Tibial artery (tissue), 4 donors: ENCODE measurements around the gene COG1.

ENCODE experiments used
- DNase-seq, 2 donors: peaks; one replicate each; pipeline ENCODE4 v3.0.0-alpha.2; 2019
- H3K27ac ChIP-seq, 2 donors: fragments of 200-600 bp; sonication (generic) in 1 of 2; 1 replicate in 1 of 2; 2 replicates in 1 of 2; pipeline ENCODE4 v1.5.1; 2018 to 2019; ENCODE audit warnings: mild to moderate bottlenecking in 1 of 2
- H3K27me3 ChIP-seq, 2 donors: fragments of 200-600 bp; sonication (generic) in 1 of 2; one replicate each; pipeline versions ENCODE4 v1.5.1 to v1.6.0; 2016 to 2019
- H3K36me3 ChIP-seq, 3 donors: fragments of 200-600 bp; sonication (generic) in 2 of 3; one replicate each; pipeline ENCODE4 v1.5.1; 2016 to 2019; ENCODE audit warnings: mild to moderate bottlenecking in 2 of 3
- H3K4me1 ChIP-seq, 4 donors: fragments of 200-600 bp; sonication (generic) in 2 of 4; 1 replicate in 3 of 4; 2 replicates in 1 of 4; pipeline ENCODE4 v1.5.1; 2016 to 2019
- H3K4me3 ChIP-seq, 2 donors: fragments of 200-600 bp; sonication (generic) in 1 of 2; 1 replicate in 1 of 2; 2 replicates in 1 of 2; pipeline ENCODE4 v1.5.1; 2018 to 2019; ENCODE audit warnings: mild to moderate bottlenecking in 2 of 2
- H3K9me3 ChIP-seq, 3 donors: fragments of 200-600 bp; sonication (generic) in 1 of 3; one replicate each; pipeline ENCODE4 v1.5.1; 2016 to 2019
- intact Hi-C: fragments of 100-400 bp; cut with DNase I; formaldehyde crosslinking; loops from one replicate; pipeline ENCODE4 v1.15.0; 2023; ENCODE audit warnings: low total_unique reads
- TF ChIP-seq, protein P1 (sequence below), 2 experiments: fragments of 200-600 bp in 1 of 2; fragments of 450-650 bp in 1 of 2; IDR thresholded peaks; one replicate each; pipeline ENCODE4 v1.5.1; 2017 to 2019; ENCODE audit warnings: antibody characterized with exemption in 2 of 2, mild to moderate bottlenecking in 1 of 2, moderate library complexity in 1 of 2

Gene COG1

DNA sequence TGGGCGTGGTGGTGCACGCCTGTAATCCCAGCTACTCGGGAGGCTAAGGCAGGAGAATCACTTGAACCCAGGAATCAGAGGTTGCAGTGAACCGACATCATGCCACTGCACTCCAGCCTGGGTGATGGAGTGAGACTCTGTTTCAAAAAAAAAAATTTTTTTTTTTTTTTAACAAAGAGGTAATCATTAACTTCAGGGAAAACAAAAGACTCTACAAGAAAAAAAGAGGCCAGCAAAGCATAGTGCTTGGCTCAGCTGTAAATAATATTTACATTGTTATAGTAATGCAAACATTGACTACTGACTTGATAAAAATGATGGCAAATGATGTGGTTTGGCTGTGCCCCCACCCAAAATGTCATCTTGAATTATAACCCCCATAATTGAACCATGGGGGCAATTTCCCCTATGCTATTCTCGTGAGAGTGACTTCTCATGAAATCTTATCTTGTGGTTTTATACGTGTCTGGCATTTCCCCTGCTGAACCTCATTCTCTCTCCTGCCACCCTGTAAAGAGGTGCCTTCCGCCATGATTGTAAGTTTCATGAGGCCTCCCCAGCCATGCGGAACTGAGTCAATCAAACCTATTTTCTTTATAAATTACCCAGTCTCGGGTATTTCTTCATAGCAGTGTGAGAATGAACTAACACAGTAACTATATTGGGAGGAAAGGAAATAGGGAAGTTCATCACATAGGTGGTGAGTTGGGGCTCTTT is 40.8 kb upstream of the COG1 start:
- DNase-seq: no peak
- no peaks in the 10 kb centered on the region for H3K36me3 ChIP-seq
- H3K9me3 ChIP-seq: peaks cover 0 to 7% (median 0%) of the 10 kb centered on the region in 3 donors
- intact Hi-C loops: loop anchor here (10.0 kb wide), 2 partner anchors 427 to 597 kb away; no protein-coding TSS in a partner anchor
- no peak overlapping the region for H3K27ac ChIP-seq
- H3K4me3 ChIP-seq: no peak overlapping the region
- no peaks in the 10 kb centered on the region for H3K4me1 ChIP-seq
- TF ChIP-seq, protein P1, sequence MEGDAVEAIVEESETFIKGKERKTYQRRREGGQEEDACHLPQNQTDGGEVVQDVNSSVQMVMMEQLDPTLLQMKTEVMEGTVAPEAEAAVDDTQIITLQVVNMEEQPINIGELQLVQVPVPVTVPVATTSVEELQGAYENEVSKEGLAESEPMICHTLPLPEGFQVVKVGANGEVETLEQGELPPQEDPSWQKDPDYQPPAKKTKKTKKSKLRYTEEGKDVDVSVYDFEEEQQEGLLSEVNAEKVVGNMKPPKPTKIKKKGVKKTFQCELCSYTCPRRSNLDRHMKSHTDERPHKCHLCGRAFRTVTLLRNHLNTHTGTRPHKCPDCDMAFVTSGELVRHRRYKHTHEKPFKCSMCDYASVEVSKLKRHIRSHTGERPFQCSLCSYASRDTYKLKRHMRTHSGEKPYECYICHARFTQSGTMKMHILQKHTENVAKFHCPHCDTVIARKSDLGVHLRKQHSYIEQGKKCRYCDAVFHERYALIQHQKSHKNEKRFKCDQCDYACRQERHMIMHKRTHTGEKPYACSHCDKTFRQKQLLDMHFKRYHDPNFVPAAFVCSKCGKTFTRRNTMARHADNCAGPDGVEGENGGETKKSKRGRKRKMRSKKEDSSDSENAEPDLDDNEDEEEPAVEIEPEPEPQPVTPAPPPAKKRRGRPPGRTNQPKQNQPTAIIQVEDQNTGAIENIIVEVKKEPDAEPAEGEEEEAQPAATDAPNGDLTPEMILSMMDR (IDR thresholded peaks at IDR 0.05): no peak
- peaks cover 0 to 9% of the 10 kb centered on the region in 2 donors for H3K27me3 ChIP-seq

DNA sequence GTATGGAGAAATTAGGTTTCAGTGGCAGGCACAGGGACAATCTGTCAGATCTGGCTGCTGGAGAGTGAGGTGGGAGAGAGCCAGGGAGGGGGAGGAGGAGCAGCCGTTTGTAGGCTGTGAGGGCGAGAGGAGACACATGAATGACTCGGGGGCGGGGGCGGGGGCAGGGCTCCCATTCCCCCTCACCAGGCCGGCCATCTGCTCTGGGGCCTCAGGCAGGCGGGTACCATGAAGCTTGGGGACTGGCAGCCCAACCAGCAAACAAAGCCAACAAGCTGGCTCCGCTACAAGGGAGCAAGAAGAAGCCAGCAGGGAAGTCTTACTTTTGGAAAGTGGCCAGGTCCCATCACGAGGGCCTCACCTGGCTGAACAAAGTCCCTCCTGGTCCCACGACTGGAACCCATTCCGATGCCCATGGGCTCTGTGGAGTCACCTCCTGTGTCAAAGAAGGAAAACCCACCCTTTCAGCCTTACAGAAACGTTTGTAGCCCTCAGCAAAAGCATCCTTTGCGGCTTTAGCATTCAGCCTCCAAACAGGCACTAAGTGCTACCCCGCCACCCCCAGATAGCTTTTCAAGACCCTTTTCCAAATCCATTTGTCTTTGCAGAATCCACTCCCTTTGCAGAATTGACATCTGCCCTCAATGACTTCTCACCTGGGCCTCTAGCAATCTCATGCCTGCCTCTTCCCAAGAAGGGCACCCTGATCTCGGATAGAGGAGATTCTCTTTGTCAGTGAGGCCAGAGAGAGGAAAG is 37.3 kb upstream of the COG1 start:
- intact Hi-C loops: loop anchor here (5.0 to 10.0 kb wide), 3 partner anchors 168 to 601 kb away; no protein-coding TSS in a partner anchor
- H3K27ac ChIP-seq: no peak overlapping the region
- no peak overlapping the region for H3K4me3 ChIP-seq
- no peaks in the 10 kb centered on the region for H3K4me1 ChIP-seq
- H3K36me3 ChIP-seq: no peaks in the 10 kb centered on the region
- DNase-seq: no peak
- no peaks in the 10 kb centered on the region for H3K9me3 ChIP-seq
- H3K27me3 ChIP-seq: peaks cover 0 to 21% of the 10 kb centered on the region in 2 donors
- TF ChIP-seq, protein P1 (IDR thresholded peaks at IDR 0.05): no peak

DNA sequence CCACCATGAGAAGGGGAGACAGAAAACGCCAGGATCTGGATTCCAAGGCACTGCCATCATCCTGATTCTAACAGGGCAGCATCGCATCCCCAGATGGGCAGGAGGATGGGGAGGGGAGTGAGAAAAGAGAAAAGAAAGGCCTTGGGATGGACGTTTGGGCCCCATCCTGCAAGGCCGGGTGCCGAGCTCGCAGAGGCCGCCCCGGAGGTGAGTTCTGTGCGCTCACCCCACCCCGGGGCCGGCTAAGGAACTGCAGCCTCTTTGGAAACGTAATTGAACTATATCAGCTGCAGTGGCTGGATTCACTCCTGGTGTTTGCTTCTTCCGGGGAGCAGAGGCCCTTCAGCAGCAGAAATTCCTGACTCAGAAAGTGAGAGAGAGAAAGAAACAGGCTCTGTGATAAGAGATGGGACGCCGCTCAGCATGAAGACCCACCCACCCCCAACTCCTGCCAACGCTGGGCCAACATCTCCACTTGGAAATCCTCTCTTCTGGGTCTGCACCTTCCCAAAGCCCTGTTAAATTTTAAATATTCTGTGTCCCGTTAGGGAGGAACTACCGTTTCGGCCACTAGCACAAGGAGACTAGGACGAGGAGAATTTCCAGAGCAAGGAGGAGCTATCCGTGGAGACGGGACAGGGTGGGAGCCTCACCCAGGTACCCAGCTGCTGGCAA is 36.6 kb upstream of the COG1 start:
- Histone ChIP-seq H3K4me1 (no peaks in the 10 kb centered on the region), H3K27me3 (peaks cover 0 to 28% of the 10 kb centered on the region in 2 donors), H3K9me3 (no peaks in the 10 kb centered on the region), H3K4me3 (no peak overlapping the region), H3K36me3 (no peaks in the 10 kb centered on the region), H3K27ac (no peak overlapping the region)
- peak; percentile 74 to 75 for DNase-seq
- intact Hi-C loops: loop anchor here (5.0 to 10.0 kb wide), 3 partner anchors 169 to 602 kb away; no protein-coding TSS in a partner anchor
- TF ChIP-seq, protein P1 (IDR thresholded peaks at IDR 0.05): peak; percentile 87 to 88

DNA sequence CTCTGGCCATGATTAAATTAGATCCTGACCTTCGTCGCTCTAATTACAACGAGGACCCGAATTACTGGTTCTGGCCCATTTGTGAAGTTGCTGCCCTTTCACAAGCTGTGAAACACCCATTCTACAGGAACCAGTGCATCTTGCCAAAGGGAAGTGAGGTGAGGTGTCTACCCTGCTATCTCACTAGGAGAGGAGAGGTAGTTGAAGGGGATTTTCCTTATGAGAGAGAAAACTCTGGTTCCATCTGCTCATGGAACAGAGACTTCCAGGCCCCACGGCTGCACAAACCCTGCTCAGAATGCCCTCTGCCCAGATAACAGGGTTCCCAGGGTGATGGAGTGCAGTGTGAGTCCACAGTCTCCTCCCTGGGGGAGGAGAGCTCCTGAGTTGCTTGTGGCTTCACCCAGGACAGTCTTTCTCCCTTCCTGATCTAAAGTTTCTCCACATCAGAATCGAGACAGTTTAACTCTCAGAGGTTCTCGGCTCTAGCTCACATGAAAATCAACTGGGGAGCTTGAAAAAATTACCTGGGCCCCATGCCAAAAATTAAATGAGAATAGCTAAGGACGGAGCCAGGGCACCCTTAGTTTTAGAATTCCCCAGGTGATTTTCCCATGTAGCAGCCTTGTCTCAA is 35.9 kb upstream of the COG1 start:
- Histone ChIP-seq H3K4me1 (no peaks in the 10 kb centered on the region), H3K36me3 (no peaks in the 10 kb centered on the region), H3K9me3 (no peaks in the 10 kb centered on the region), H3K27ac (no peak overlapping the region), H3K4me3 (no peak overlapping the region), H3K27me3 (peaks cover 0 to 35% of the 10 kb centered on the region in 2 donors)
- TF ChIP-seq, protein P1 (IDR thresholded peaks at IDR 0.05): no peak
- DNase-seq: no peak
- intact Hi-C loops: loop anchor here (5.0 to 10.0 kb wide), 3 partner anchors 170 to 602 kb away; no protein-coding TSS in a partner anchor

DNA sequence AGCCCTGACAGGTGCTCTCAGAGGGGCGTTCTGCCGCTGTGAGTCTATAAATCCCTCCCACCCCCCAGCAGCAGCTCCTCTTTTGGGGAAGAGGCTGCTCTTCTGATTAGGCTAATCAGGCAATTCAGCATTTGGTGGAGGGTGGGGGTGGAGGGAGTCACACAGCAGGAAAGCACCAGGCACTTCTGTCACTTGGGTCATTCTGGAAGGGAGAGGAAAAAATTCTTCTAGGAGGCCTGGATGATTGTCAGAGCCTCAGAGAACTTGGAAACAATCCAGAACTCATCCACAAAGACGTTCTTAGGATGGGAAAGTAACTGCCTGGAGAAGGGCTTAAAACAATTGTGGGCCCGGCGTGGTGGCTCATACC is 35.3 kb upstream of the COG1 start:
- DNase-seq: no peak
- H3K9me3 ChIP-seq: no peaks in the 10 kb centered on the region
- no peaks in the 10 kb centered on the region for H3K36me3 ChIP-seq
- H3K4me3 ChIP-seq: no peak overlapping the region
- H3K4me1 ChIP-seq: no peaks in the 10 kb centered on the region
- intact Hi-C loops: loop anchor here (5.0 to 10.0 kb wide), 3 partner anchors 170 to 603 kb away; no protein-coding TSS in a partner anchor
- no peak overlapping the region for H3K27ac ChIP-seq
- peaks cover 0 to 38% of the 10 kb centered on the region in 2 donors for H3K27me3 ChIP-seq
- TF ChIP-seq, protein P1 (IDR thresholded peaks at IDR 0.05): no peak
